Measurements from ENCODE around the gene KSR1.

Gene KSR1

GRCh38 chr17:27475070-27475673, 18.9 kb downstream of the KSR1 start:
- no peak for DNase-seq

- no peak for DNase-seq
These were observed 20.0 kb downstream of the KSR1 start for GRCh38 chr17:27475981-27476895.

GRCh38 chr17:27477050-27477888, 21.0 kb downstream of the KSR1 start:
- DNase-seq, result no peak

- no peak for DNase-seq
These were observed 21.9 kb downstream of the KSR1 start for GRCh38 chr17:27477971-27478684.

- no peak for DNase-seq
These were observed 22.8 kb downstream of the KSR1 start for GRCh38 chr17:27478901-27479538.

GRCh38 chr17:27479838-27480237, 23.6 kb downstream of the KSR1 start:
- no peak for DNase-seq

- no peak for DNase-seq
These were observed 24.5 kb downstream of the KSR1 start for GRCh38 chr17:27480699-27481098.

GRCh38 chr17:27481327-27481726, 25.1 kb downstream of the KSR1 start:
- peak; percentile 36 for DNase-seq

- DNase-seq, result no peak
These were observed 28.9 kb downstream of the KSR1 start for GRCh38 chr17:27485125-27485524.

- DNase-seq, result no peak
These were observed 29.7 kb downstream of the KSR1 start for GRCh38 chr17:27485716-27486495.

- no peak for DNase-seq
These were observed 30.5 kb downstream of the KSR1 start for GRCh38 chr17:27486741-27487140.

- peak; percentile 43 for DNase-seq
These were observed 32.0 kb downstream of the KSR1 start for GRCh38 chr17:27488231-27488630.

GRCh38 chr17:27489045-27489715, 32.9 kb downstream of the KSR1 start:
- DNase-seq, result peak; percentile 62

- no peak for DNase-seq
These were observed 34.1 kb downstream of the KSR1 start for GRCh38 chr17:27490391-27490790.

- peak; percentile 94 for DNase-seq
These were observed 35.5 kb downstream of the KSR1 start for GRCh38 chr17:27491713-27492190.

- DNase-seq, result no peak
These were observed 36.2 kb downstream of the KSR1 start for GRCh38 chr17:27492470-27492869.

- DNase-seq, result no peak
These were observed 36.8 kb downstream of the KSR1 start for GRCh38 chr17:27493088-27493487.

- no peak for DNase-seq
These were observed 38.2 kb downstream of the KSR1 start for GRCh38 chr17:27494192-27495091.

- DNase-seq, result no peak
These were observed 39.2 kb downstream of the KSR1 start for GRCh38 chr17:27495460-27495859.

GRCh38 chr17:27496005-27496404, 39.8 kb downstream of the KSR1 start:
- no peak for DNase-seq

Measured in hematopoietic multipotent progenitor cell treated with erythropoietin and hydrocortisone succinate and interleukin-3 and kit ligand, for 8 days (in vitro differentiated cells).